DND-41 (cell line): Measurements from ENCODE around the gene TMSB10.
A peak's percentile ranks its signal among the peaks of the same experiment; 100 is the strongest.
"Not testable (repeated sequence)": the region's sequence is repeated elsewhere in the genome, so short reads cannot be mapped to it uniquely, and the experiment has no call there.

ENCODE experiments used
- ATAC-seq: fragments of 200-7000 bp; cut with Tn5 transposase; 3 replicates; pipeline ENCODE4 v1.9.1; 2021; ENCODE audit warnings: low read depth; ENCODE audit not compliant: insufficient read depth
- DNase-seq: peaks from one replicate; pipeline ENCODE4 v3.0.0-alpha.2; 2020
- H2AFZ ChIP-seq: 2 replicates; pipeline ENCODE4 v1.6.0; 2012; ENCODE audit warnings: low read depth, low read length
- H3K27ac ChIP-seq: 2 replicates; pipeline ENCODE4 v1.5.1; 2012; ENCODE audit warnings: low read length, inconsistent platforms
- H3K27me3 ChIP-seq: fragments of 200-600 bp; sonication (generic); 2 replicates; pipeline ENCODE4 v1.6.0; 2012; ENCODE audit warnings: low read length, mild to moderate bottlenecking, inconsistent platforms; ENCODE audit not compliant: insufficient read depth, poor library complexity
- H3K36me3 ChIP-seq: 2 replicates; pipeline ENCODE4 v1.5.1; 2012; ENCODE audit warnings: low read length, inconsistent platforms; ENCODE audit not compliant: insufficient read depth
- H3K4me1 ChIP-seq: 2 replicates; pipeline ENCODE4 v1.5.1; 2012; ENCODE audit warnings: mild to moderate bottlenecking, low read length; ENCODE audit not compliant: insufficient read depth
- H3K4me2 ChIP-seq: 2 replicates; pipeline ENCODE4 v1.6.0; 2012; ENCODE audit warnings: mild to moderate bottlenecking, moderate library complexity, low read length, inconsistent platforms; ENCODE audit not compliant: insufficient read depth
- H3K4me3 ChIP-seq, 2 experiments: fragments of 200-600 bp in 1 of 2; shearing (Covaris generic) in 1 of 2; 2 replicates each; pipeline ENCODE4 v1.5.1; 2012 to 2016; ENCODE audit warnings: inconsistent platforms in 2 of 2, low read length in 2 of 2, mild to moderate bottlenecking in 2 of 2, low read depth in 1 of 2, moderate library complexity in 1 of 2
- H3K79me2 ChIP-seq: 2 replicates; pipeline ENCODE4 v1.6.0; 2012; ENCODE audit warnings: low read length, inconsistent platforms; ENCODE audit not compliant: insufficient read depth
- H3K9ac ChIP-seq: 2 replicates; pipeline ENCODE4 v1.6.0; 2012; ENCODE audit warnings: low read depth, mild to moderate bottlenecking, inconsistent platforms, low read length, moderate library complexity
- H3K9me3 ChIP-seq: 2 replicates; pipeline ENCODE4 v1.5.1; 2012; ENCODE audit warnings: low read length, moderate library complexity, mild to moderate bottlenecking, inconsistent platforms; ENCODE audit not compliant: insufficient read depth, severe bottlenecking
- H4K20me1 ChIP-seq: 2 replicates; pipeline ENCODE4 v1.6.0; 2012; ENCODE audit warnings: low read length; ENCODE audit not compliant: insufficient read depth
- EZH2 ChIP-seq: IDR thresholded peaks from 3 replicates; pipeline ENCODE4 v1.6.1; 2012; ENCODE audit warnings: borderline replicate concordance, low read depth, mild to moderate bottlenecking, moderate library complexity, low read length, inconsistent platforms; ENCODE audit not compliant: severe bottlenecking
- TF ChIP-seq, protein P1 (sequence below): IDR thresholded peaks from 2 replicates; pipeline ENCODE4 v1.5.1; 2012; ENCODE audit warnings: borderline replicate concordance, low read length, moderate library complexity, mild to moderate bottlenecking; ENCODE audit not compliant: poor library complexity, severe bottlenecking; ENCODE audit errors: extremely low read depth

The TMSB10 gene

GRCh38 chr2:84862006-84862405 lies 43.5 kb upstream of the TMSB10 start:
- H2AFZ ChIP-seq = no peak overlapping the region
- H3K9ac ChIP-seq = no peak overlapping the region
- H3K36me3 ChIP-seq = no peaks in the 10 kb centered on the region

GRCh38 chr2:84865181-84865783 lies 40.2 kb upstream of the TMSB10 start:
- no peaks in the 10 kb centered on the region for H3K4me1 ChIP-seq
- no peak overlapping the region for H2AFZ ChIP-seq
- no peaks in the 10 kb centered on the region for H4K20me1 ChIP-seq
- H3K9ac ChIP-seq = no peak overlapping the region
- H3K36me3 ChIP-seq = no peaks in the 10 kb centered on the region
- no peaks in the 10 kb centered on the region for H3K79me2 ChIP-seq
- H3K27me3 ChIP-seq = peaks cover 3% of the 10 kb centered on the region
- ATAC-seq (peak; percentile 60; the same call in 2 of the 3 replicates), DNase-seq (no peak)
- no peak overlapping the region for H3K4me3 ChIP-seq
- no peaks in the 10 kb centered on the region for H3K9me3 ChIP-seq
- TF ChIP-seq, protein P1, sequence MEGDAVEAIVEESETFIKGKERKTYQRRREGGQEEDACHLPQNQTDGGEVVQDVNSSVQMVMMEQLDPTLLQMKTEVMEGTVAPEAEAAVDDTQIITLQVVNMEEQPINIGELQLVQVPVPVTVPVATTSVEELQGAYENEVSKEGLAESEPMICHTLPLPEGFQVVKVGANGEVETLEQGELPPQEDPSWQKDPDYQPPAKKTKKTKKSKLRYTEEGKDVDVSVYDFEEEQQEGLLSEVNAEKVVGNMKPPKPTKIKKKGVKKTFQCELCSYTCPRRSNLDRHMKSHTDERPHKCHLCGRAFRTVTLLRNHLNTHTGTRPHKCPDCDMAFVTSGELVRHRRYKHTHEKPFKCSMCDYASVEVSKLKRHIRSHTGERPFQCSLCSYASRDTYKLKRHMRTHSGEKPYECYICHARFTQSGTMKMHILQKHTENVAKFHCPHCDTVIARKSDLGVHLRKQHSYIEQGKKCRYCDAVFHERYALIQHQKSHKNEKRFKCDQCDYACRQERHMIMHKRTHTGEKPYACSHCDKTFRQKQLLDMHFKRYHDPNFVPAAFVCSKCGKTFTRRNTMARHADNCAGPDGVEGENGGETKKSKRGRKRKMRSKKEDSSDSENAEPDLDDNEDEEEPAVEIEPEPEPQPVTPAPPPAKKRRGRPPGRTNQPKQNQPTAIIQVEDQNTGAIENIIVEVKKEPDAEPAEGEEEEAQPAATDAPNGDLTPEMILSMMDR = peak; percentile 62
- no peak for TF ChIP-seq EZH2
- no peak overlapping the region for H3K27ac ChIP-seq
- no peak overlapping the region for H3K4me2 ChIP-seq

More at GRCh38 chr2:84862006-84862405, 43.5 kb upstream of the TMSB10 start:
- no peaks in the 10 kb centered on the region for H4K20me1 ChIP-seq
- no peak overlapping the region for H3K27ac ChIP-seq
- no peaks in the 10 kb centered on the region for H3K4me1 ChIP-seq
- H3K9me3 ChIP-seq = no peaks in the 10 kb centered on the region
- no peaks in the 10 kb centered on the region for H3K79me2 ChIP-seq
- H3K4me2 ChIP-seq = no peak overlapping the region
- ATAC-seq (no peak), DNase-seq (no peak)
- TF ChIP-seq, protein P1 = no peak
- TF ChIP-seq EZH2 = no peak
- H3K4me3 ChIP-seq = no peak overlapping the region
- peaks cover 3% of the 10 kb centered on the region for H3K27me3 ChIP-seq

DNA sequence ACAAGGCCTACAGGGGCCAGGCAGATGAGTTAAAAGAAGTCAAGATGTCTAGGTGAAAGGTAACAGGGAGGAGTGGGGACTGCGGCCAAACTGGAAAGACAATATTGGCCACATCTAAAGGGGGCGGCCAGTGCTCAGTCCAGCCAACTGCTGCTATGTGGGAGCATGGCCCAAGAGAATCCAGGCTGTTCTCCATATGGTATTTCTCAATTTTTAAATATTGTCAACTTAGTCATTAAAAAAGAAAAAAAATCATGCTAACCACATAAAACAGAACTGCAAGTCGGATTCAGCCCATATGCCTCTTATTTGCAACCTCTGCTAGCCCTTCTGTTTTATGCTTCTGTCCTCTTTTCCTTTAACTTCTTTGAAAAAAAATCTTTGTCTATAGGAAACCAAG lies 39.3 kb upstream of the TMSB10 start:
- no peak for TF ChIP-seq EZH2
- TF ChIP-seq, protein P1 = no peak
- Histone ChIP-seq H3K27me3 (peaks cover 5% of the 10 kb centered on the region), H2AFZ (no peak overlapping the region), H3K27ac (no peak overlapping the region), H3K79me2 (no peaks in the 10 kb centered on the region), H3K9me3 (no peaks in the 10 kb centered on the region), H3K4me3 (no peak overlapping the region), H3K36me3 (no peaks in the 10 kb centered on the region), H3K4me1 (no peaks in the 10 kb centered on the region), H3K4me2 (no peak overlapping the region), H3K9ac (no peak overlapping the region), H4K20me1 (no peaks in the 10 kb centered on the region)
- no peak for DNase-seq
- ATAC-seq = no peak

- ATAC-seq, DNase-seq, H3K79me2 ChIP-seq, H3K4me2 ChIP-seq, H3K27ac ChIP-seq, H3K4me1 ChIP-seq, H2AFZ ChIP-seq, H3K36me3 ChIP-seq, H4K20me1 ChIP-seq, H3K4me3 ChIP-seq, H3K27me3 ChIP-seq, H3K9me3 ChIP-seq, H3K9ac ChIP-seq: not testable (repeated sequence)
These were observed 37.1 kb upstream of the TMSB10 start for GRCh38 chr2:84868327-84868726.
